Hematopoietic multipotent progenitor cell treated with erythropoietin and hydrocortisone succinate and interleukin-3 and kit ligand, for 6 days (in vitro differentiated cells): Measurements from ENCODE around the gene DOCK8.
"Not testable (repeated sequence)": the region's sequence is repeated elsewhere in the genome, so short reads cannot be mapped to it uniquely, and the experiment has no call there.

Experiments used
- DNase-seq: peaks from one replicate; pipeline ENCODE4 v3.0.0-alpha.2; 2015

DOCK8 gene

DNA sequence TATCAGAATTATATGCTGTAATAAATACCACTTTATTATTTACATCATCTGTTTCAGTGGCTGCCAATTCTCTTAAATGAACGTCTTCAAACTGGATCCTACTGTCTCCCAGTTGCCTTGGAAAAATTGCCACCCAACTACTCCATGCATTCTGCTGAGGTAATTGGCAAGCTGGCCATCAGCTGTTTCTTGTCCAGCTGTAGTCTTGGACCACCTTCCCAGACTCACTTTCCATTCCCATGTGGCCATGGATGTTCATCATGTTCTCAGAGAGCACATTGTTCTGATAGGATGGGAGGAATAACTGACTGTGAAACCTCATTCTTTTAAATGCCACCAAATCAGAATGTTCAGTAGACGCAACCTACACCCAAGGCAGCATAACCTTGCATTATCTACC lies 157.5 kb downstream of the DOCK8 start:
- DNase-seq: no peak

DNA sequence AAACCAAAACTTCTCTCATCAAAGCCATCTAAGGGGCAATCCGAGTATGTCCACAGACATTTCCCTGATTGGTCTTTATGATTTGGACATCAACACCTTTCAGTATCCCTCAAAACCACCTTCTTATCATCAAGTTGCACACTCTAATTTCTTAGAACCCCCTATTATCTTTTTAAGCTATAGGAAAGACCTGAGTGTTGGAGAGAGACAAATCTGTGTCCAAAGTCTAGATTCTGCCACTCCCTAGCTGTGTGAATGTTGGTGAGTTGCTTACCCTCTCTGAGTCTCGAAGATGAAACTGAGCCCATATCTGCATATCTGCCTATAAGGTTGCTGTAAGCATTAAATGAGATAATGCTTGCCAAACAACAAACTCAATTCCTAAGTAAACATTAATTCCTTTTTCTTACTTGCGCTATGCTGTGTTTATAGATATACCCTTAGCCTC lies 159.1 kb downstream of the DOCK8 start:
- peak; percentile 42 for DNase-seq

DNA sequence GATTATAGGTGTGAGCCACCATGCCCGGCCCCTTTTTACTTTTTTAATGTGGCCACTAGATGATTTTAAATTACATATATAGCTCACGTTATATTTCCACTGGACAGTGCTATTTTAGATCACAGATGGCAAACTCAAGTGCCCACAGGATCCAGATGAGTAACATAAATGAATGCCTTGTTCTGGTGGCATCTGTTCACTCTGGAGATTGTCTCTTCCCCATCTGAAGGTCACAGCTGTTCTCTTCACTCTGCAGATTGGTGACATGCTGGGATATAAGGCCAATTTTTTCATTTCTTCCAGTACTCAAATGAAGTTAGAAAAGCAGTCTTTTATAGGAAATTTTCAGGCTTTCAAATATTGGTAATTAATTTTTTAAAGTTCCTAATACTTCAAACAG lies 160.1 kb downstream of the DOCK8 start:
- DNase-seq: no peak

DNA sequence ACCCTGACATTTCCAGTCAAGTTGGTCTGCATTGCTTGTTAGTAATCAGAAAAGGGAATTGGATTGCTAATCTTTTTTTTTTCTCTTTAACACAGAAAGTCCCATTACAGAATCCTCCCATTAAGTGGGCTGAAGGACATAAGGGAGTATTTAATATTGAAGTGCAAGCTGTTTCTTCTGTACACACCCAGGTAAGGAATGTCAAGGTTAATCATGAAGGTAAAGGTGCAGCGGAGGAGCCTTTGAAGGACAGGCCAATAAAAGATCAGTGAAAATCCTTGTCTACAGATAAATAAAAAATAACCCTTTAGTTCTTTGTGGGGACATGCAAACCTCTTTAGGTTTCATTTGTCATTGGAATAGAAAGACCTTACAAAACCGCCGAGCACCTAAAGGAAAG lies 161.4 kb downstream of the DOCK8 start:
- DNase-seq: no peak

DNA sequence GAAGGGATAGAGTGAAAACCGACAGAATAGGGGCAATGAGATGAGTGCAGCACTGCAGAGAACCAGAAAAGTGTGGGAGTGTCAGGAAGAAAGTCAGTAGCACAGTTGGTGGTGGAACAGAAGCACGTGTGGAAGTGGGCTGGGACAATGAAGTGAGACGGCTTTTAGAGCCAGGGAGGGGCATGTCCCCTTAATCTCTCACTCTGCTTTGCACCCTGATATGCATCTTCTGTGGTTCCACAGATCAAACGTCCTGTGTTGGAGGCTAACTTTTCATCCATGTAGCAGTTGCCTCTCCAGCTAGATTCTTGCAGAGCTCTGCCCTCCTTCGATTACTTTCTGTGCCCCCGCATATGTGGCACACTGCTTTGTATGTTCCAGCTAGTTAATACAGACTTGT lies 163.6 kb downstream of the DOCK8 start:
- DNase-seq: no peak

DNA sequence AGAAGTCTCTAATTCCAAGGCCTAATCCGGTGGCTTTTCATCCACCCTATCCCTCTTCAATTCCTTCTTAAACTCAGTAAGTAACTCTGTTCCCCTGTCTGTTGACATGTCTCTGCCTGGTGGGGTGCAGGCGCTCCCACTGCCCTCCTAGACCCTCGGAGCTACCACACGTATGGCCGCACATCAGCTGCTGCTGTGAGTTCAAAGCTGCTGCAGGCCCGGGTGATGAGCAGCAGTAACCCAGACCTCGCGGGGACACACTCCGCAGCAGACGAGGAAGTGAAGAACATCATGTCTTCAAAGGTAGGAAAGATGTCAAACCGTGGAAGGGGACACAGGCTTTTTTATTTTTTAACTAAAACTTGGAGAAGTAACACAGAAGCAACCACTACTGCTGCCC lies 167.7 kb downstream of the DOCK8 start:
- DNase-seq: no peak

DNA sequence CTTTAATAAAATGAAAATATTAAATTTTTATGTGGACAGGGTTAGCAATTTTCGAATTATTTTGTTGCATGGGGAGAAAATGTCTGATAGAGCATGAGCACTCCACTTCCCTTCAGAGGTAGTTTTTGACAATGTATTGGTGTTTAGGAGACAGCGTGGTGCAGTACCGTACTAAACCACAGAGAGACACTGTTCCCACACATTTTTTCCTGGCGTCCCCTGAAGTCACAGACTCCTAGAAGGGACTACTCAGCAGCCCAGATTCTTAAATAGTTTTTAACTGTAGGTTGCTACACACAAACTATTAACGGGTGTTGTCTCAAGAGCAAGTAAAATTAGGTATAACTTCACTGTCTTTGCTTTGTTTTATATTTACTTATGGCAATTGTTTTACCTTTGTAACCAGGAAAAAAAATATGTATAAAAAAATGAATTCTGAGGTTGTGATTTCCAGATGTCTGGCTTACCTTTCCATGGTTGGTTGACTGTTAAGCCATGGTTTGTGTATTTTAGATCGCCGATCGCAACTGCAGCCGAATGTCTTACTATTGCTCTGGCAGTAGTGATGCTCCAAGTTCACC lies 171.2 kb downstream of the DOCK8 start:
- DNase-seq: peak; percentile 77

DNA sequence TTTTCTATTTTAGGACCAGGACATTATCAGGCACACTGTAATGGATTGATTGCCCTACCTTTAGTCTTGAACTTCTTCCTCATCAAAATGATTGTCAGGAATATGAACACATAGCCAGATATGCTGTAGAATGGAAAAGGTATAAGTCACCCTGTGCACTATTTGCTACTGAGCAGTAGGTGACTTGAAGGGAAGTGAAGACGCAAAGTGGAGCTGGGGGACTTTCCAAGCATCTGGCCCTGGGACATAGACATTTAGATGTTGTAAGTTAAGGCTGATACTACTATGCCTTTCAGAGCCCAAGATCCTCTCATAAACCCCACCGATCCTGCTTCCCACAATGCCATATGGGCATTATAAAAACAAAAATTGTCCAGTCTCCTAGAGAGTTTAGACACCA lies 174.5 kb downstream of the DOCK8 start:
- no peak for DNase-seq

DNA sequence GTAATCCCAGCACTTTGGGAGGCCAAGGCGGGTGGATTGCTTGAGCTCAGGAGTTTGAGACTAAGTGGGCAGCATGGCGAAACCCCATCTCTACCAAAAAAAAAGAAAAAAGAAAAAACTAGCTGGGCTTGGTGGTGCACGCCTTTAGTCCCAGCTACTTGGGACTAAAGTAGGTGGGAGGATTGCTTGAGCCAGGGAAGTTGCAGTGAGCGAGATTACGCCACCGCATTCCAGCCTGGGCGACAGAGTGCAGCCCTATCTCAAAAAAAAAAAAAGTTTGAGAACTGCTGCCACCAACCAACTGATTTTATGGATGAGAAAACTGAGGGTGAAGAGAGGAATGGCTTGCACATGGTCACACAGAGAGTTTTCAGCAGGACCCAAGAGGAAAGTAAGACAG lies 175.1 kb downstream of the DOCK8 start:
- DNase-seq: no peak

DNA sequence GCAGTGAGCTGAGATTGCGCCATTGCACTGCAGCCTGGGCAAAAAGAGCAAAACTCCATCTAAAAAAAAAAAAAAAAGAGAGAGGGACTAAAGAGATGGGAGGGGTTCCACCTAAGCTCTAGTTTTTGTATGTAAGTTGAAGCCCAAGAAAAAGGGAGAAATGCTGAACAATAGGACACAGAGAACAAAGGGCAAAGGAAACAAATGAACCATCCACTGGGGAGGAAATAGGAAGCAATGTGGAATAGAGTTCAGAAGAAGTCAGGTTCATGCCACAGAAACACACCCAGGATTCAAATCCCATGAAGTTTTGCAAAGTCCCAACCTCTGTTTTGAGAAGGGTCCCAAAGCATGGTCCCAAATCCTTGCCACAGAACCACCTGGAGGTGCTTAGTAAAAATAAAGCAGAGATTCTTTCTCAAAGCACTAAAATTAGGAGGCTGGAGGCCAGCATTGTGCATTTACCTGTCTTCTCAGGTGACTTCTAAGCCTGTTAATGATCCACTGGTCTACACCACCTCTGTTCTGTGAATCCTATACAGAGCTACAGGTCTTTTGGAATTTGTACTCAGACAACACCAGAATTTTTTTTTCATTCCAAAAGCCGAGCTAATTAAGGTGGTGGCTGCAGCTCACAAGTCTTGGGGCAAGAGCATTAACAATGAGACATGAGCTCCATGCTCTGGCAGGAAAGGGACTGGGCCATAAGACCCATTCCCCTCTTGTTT lies 177.6 kb downstream of the DOCK8 start:
- DNase-seq: no peak

DNA sequence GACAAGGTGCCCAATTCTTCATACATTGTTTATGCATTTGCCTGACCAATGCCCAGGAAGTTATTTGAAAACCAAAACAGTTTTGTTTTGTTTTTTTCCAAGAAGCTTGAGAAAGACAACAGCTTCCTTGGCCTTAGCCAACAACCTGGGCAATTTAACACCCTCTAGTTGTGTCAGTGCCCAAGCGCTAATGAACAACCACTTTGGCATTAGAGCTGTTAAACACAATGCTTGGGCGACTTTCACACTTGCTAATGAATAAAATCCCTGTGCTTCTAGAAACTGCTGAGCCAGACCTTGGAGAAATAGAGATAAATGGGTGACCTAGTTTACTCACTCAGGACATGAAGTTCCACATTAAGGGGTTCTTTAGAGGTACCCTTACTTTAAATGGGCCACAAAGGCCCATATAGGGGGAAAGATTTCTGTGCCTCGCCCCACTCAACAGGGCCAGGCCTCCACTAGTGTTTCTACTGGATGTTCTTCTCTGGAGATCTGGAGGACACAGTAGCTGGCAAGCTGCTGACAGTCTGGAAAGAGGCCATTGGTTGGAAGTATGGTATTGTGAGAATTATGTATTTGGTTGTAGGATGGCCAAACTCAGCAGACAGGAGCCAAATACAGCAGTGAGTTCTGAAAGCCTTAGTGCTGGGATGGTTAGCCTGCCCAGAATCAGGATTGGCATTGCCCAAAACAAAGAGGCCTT lies 179.8 kb downstream of the DOCK8 start:
- no peak for DNase-seq

DNA sequence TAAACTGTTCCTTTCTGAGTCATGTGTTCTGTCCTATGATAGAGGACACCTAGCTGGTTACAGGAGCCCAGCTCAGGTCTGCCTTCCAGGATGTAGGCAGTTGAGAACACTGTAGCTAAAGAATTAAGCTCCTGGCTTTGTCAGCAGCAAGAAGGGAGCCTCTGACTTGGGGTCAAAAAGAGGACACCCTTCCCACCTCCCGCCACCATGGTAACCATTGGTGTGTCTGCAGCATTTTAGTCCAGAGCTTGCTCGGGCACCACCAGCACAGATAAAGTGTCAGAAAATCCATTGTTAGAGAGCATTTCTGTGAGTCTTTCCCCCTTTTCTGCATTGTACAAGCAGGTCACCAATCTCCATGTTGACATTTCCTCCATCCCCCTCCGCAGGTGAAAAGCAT lies 181.7 kb downstream of the DOCK8 start:
- DNase-seq: no peak

DNA sequence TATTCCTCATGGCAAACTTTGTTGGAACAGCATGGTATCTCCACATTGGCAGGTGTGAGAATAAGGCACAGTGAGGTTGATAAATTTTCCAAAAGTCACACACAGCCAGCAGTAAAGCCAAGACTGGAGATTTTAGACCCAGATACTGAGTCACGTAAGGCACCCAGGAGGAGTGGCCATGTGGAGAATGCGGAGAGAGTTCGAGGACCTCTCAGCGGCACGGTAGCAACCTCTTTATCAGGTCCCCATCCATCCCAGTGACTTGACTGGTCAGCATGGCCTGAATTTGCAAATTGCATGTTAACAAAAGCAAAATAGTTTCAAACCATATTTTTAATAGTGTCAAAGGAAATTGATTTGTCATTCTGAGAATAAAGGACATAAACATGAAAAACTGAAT lies 183.4 kb downstream of the DOCK8 start:
- no peak for DNase-seq

DNA sequence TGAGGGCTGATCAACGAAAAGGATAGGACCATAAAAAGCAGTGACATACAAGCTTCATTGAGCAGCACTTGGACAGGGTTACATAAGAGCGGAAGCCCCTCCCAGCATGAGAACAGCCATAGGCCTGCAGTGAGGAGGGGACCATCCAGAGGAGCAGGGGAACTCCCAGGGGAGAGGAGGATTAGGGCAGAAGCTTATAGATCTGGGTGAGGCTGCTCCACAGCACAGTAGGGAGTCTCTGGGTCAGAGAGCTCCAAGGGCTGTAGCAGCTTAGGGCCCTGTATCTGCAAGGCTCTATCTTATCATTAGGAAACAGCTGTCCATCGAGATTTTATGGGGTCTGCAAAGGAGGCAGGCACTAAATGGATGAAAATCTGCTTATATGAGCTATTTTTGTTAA lies 186.6 kb downstream of the DOCK8 start:
- no peak for DNase-seq

DNA sequence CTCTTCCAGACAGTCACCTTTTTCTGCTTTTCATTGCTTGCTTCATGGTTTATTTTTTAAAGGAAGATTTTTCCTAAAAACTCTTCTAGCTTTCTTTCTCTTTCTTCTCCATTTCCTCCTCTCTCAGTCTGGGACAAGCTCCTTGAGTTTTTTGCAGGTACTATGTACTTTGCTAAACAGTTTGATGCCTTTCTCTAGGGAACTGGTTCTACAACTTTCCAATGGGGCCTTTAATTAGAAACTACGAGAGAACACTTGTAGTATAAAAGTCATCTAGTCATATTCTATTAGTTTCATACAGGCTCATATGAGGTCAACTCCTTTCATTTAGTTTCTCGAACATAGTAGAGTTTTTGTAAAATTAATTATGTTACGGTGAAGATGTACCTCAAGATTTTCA lies 189.6 kb downstream of the DOCK8 start:
- DNase-seq: no peak

DNA sequence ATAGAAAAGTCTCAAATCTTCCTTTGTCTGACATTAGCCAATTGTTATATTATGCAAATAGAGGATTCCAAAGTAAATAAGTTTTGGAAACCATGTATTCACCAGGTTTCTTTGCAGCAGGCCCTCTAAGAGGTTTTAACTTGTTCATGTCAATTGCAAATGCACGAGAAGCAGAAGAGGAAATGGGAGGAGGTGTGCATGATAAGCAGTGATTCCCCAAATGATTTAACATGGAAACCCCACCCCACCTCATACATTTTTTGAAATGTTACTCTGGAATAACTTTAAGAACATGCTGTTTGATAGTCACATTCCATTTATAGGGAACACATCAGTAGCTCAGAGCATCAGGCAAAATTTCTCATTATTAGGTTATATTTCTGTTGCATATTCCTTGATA lies 190.7 kb downstream of the DOCK8 start:
- DNase-seq: no peak

DNA sequence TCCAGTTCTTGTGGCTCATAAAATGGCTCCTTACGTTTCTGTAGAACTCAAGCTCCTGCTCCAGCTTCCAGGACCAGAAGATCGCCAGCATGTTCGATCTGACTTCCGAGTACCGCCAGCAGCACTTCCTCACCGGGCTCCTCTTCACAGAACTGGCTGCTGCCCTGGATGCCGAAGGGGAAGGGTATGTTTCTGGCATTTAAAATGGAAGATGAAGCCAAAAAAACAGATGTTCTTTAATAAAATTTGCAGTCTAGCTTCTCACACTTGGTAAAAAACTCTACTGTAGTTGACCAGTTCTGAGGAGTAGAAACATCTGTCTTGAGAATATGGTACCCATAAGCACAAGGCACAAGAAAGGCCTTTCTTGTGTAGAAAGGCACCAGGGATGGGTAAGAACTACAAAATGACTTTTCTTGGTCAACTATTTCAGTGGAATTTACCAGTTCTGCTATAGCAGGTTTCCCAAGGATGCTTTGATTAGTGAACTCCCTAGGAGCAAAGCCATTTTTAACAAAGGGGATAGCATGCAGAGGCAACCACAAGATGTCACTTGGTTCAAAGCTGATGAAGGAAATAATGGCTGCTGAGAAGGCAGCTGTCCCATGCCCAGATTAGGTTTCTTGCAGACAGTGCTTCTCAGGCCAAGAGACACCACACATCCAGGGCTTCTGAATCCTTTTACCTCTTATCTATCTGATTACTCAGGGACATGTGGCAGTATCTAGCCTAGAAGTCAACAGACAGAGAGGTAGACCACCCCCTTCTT lies 192.4 kb downstream of the DOCK8 start:
- no peak for DNase-seq

DNA sequence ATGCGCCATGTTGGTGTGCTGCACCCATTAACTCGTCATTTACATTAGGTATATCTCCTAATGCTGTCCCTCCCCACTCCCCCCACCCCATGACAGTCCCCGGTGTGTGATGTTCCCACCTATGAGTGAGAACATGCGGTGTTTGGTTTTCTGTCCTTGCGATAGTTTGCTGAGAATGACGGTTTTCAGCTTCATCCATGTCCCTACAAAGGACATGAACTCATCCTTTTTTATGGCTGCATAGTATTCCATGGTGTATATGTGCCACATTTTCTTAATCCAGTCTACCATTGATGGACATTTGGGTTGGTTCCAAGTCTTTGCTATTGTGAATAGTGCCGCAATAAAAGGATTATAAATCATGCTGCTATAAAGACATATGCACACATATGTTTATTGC lies 195.0 kb downstream of the DOCK8 start:
- DNase-seq: not testable (repeated sequence)

DNA sequence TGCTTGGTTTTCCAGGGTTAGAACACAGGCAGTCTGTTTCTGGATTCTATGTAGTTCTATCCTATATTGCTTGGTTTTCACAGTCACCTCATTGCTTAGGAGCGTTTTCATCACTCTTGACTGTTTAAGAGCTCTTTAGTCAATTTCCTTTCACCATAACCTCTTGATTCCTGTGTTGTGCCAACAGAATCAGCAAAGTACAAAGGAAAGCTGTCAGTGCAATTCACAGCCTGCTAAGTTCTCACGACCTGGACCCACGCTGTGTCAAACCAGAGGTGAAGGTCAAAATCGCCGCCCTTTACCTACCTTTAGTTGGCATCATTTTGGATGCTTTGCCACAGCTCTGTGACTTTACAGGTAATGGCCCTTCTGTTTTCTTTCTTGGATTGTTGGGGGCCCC lies 199.9 kb downstream of the DOCK8 start:
- no peak for DNase-seq

DNA sequence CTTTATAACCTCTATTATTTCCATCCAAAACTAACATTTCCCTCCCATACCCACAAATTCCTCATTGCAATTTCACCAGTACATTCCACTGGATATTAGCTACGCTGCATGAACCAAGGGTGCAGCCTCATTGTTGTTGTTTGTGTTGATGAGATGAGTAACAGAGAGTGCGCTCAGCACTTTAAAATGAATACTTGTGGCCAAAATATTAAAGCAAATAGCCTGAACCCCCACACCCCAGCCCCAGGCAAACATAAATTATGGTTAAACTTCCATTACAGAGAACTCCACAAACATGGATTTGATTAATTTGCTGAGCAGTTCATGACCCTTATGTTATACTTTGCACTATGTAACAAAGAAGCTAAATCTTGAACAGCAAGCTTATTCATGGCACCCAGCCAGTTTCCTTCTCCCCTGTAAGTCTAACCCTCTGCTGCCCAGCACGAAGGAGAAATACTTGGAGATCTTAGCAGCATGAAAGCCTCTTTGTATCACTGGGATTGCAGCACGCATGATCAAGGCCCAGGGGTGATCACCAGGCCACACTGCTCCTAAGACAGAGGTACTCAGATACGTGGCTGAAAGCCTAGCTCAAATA lies 205.0 kb downstream of the DOCK8 start:
- no peak for DNase-seq

DNA sequence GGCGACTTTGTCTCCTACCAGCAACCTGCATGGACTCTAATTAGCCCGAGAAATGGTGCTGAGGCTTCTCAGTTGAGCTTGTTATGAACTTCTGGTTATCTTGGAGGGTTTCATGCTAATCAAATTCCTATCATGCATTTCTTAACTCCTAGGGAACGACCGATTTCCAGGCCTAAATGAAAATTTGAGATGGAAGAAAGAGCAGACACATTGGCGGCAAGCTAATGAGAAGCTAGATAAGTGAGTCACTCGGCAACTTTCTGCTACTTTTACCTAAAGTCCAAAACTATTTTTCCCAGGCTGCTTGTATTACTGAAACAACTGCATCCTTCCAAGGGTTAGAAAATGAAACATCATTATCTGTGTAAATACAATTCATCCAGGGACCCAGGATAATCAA lies 207.2 kb downstream of the DOCK8 start:
- no peak for DNase-seq

DNA sequence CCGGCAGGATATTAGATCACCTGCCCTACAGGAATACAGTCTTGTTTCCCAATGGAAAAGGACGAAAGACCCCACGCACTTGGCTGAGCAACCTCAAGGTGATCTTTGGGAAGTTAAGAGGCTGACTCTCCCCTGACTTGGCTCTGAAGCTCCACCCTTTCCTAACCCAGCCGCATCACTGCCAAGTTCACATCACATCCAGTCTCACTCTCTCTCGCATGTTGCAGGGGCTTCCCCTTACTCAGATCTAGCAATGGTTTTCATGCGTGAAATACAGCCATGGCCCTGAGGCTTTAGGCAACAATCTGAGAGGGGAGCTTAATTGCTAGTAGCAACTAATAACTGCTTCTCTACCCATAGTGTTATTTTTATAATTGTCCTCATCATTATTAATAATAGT lies 211.6 kb downstream of the DOCK8 start:
- DNase-seq: no peak

DNA sequence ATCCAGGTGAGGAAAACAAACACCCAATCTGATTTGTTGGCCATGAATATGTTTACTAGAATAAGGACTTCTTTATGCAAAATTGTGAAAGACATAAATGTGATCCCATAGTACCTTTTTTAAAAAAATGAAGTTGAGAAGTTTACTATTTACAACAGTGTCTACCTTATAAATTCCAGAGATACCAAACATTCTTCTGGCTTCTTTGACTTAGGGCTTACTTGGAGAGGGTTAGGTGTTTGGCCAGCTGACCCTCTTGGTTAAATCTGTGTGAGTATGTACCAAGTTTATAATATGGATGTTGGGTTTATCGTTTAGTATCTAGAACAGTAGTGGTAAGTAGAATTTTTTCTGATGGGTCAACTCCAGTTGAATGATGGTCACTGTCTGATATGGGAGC lies 212.3 kb downstream of the DOCK8 start:
- no peak for DNase-seq
